ENCODE results near the gene R3HCC1L. TPM values are rescaled to one million over a fixed set of nuclear protein-coding genes. Genes with fewer than 3 reads are reported as not detected.

Gene R3HCC1L
- total and polyA plus RNA-seq, 10 of the 15 experiments (the other 5 are each of a cell fraction or from before 2014, with no cell fraction given), result 11.3 to 20.3 (median 15.3) TPM

DNA sequence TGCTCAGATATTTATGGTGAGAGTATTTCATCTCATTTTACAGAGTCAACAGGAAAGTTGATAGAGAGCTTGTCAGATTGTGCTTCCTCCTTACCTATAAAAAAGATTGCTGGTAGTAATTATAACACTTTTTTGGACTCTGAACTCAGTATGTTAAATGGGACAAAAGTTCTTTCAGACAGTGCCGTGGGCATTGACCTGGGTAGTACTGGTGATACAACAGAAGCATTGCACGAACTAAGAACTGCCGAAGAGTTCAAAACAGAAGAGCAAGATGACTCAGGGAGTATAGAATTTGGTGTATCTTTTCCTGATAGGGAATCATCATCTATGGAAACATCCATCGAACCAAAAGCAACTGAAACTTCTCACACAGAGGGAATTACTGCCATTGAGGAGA is 75.0 kb downstream of the R3HCC1L start:
- 38% methylated on average over 4 of the region's 4 CpGs for WGBS (ENCODE audit: insufficient coverage, insufficient replicate concordance, low lambda C conversion rate, missing lambda C conversion rate)
- Histone ChIP-seq H3K9ac (ENCODE audit: control insufficient read depth, insufficient read depth, low read length) (no peak overlapping the region), H3K4me3 (no peak overlapping the region), H3K4me1 (ENCODE audit: control insufficient read depth, insufficient read depth, low read length) (no peaks in the 10 kb centered on the region), H2AFZ (ENCODE audit: control insufficient read depth, low read depth, low read length) (no peak overlapping the region), H3K9me3 (replicated peaks; ENCODE audit: control insufficient read depth, insufficient read depth, low read length) (no peaks in the 10 kb centered on the region), H3K27ac (ENCODE audit: control insufficient read depth, insufficient read depth) (no peak overlapping the region), H3K36me3 (ENCODE audit: control insufficient read depth in 2 of 2, insufficient read depth in 2 of 2, low read length in 1 of 2) (peaks cover 0 to 17% of the 10 kb centered on the region in 2 experiments; a peak in 2 of 4 replicates), H3K4me2 (ENCODE audit: control insufficient read depth, insufficient read depth) (no peak overlapping the region), H3K27me3 (replicated peaks in 1 of 2; ENCODE audit: control insufficient read depth in 2 of 2, insufficient read depth in 2 of 2, low read length in 1 of 2) (no peaks in the 10 kb centered on the region), H4K20me1 (ENCODE audit: control insufficient read depth, insufficient read depth) (no peaks in the 10 kb centered on the region), H3K79me2 (ENCODE audit: control insufficient read depth, insufficient read depth, low read length) (no peaks in the 10 kb centered on the region; the same call in 1 of the 2 replicates)
- SMC1A ChIA-PET (ENCODE audit: uncharacterized antibody, unreplicated experiment), result interaction anchor here (0.9 kb wide), 1 partner anchor 42 kb away, joined by 3 read pairs; no protein-coding TSS in a partner anchor
- RAD21 ChIA-PET (ENCODE audit: unreplicated experiment), result no interaction called here
- in situ Hi-C loops (cut with MboI), result no loop called here
- no peak for FAIRE-seq
- no peak for ATAC-seq
- no peak for DNase-seq (ENCODE audit: low read depth, low spot score)
- POLR2A ChIA-PET, result no interaction called here
- BruUV-seq (replicated peaks), result no TSS peak
- intact Hi-C loops (cut with micrococcal nuclease; ENCODE audit: unreplicated experiment), result no loop called here
- CTCF ChIA-PET, result no interaction called here
- no peak for TF ChIP-seq SREBF1 (IDR thresholded peaks at IDR 0.05; ENCODE audit: low read length)
- no peak for TF ChIP-seq USF2 (IDR thresholded peaks at IDR 0.05; ENCODE audit: borderline replicate concordance, low read depth, low read length)
- TF ChIP-seq RFX5 (IDR thresholded peaks at IDR 0.05; ENCODE audit: low read depth, low read length), result no peak
- TF ChIP-seq, protein P1, sequence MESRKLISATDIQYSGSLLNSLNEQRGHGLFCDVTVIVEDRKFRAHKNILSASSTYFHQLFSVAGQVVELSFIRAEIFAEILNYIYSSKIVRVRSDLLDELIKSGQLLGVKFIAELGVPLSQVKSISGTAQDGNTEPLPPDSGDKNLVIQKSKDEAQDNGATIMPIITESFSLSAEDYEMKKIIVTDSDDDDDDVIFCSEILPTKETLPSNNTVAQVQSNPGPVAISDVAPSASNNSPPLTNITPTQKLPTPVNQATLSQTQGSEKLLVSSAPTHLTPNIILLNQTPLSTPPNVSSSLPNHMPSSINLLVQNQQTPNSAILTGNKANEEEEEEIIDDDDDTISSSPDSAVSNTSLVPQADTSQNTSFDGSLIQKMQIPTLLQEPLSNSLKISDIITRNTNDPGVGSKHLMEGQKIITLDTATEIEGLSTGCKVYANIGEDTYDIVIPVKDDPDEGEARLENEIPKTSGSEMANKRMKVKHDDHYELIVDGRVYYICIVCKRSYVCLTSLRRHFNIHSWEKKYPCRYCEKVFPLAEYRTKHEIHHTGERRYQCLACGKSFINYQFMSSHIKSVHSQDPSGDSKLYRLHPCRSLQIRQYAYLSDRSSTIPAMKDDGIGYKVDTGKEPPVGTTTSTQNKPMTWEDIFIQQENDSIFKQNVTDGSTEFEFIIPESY (IDR thresholded peaks at IDR 0.05), result no peak
- TF ChIP-seq BRCA1 (IDR thresholded peaks at IDR 0.05; ENCODE audit: low read depth, low read length), result no peak
- no peak for TF ChIP-seq ESRRA (IDR thresholded peaks at IDR 0.05; ENCODE audit: low read length)
- TF ChIP-seq STAT1 (conservative IDR thresholded peaks at IDR 0.05), result no peak
- no peak for TF ChIP-seq MLLT1 (IDR thresholded peaks at IDR 0.05)
- TF ChIP-seq MEF2A (IDR thresholded peaks at IDR 0.05; ENCODE audit: insufficient read depth, low read depth, low read length), result no peak
- TF ChIP-seq LARP7 (IDR thresholded peaks at IDR 0.05), result no peak
- TF ChIP-seq CBX5 (IDR thresholded peaks at IDR 0.05; ENCODE audit: low read depth), result no peak
- TF ChIP-seq PAX8 (IDR thresholded peaks at IDR 0.05), result no peak
- TF ChIP-seq, protein P2, sequence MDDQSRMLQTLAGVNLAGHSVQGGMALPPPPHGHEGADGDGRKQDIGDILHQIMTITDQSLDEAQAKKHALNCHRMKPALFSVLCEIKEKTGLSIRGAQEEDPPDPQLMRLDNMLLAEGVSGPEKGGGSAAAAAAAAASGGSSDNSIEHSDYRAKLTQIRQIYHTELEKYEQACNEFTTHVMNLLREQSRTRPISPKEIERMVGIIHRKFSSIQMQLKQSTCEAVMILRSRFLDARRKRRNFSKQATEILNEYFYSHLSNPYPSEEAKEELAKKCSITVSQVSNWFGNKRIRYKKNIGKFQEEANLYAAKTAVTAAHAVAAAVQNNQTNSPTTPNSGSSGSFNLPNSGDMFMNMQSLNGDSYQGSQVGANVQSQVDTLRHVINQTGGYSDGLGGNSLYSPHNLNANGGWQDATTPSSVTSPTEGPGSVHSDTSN (IDR thresholded peaks at IDR 0.05; ENCODE audit: insufficient replicate concordance, low read depth, low read length), result no peak
- TF ChIP-seq FOS (IDR thresholded peaks at IDR 0.05; ENCODE audit: borderline replicate concordance, extremely low read depth, insufficient read length), result no peak
- no peak for TF ChIP-seq HDAC2 (IDR thresholded peaks at IDR 0.05)
- TF ChIP-seq, protein P3, sequence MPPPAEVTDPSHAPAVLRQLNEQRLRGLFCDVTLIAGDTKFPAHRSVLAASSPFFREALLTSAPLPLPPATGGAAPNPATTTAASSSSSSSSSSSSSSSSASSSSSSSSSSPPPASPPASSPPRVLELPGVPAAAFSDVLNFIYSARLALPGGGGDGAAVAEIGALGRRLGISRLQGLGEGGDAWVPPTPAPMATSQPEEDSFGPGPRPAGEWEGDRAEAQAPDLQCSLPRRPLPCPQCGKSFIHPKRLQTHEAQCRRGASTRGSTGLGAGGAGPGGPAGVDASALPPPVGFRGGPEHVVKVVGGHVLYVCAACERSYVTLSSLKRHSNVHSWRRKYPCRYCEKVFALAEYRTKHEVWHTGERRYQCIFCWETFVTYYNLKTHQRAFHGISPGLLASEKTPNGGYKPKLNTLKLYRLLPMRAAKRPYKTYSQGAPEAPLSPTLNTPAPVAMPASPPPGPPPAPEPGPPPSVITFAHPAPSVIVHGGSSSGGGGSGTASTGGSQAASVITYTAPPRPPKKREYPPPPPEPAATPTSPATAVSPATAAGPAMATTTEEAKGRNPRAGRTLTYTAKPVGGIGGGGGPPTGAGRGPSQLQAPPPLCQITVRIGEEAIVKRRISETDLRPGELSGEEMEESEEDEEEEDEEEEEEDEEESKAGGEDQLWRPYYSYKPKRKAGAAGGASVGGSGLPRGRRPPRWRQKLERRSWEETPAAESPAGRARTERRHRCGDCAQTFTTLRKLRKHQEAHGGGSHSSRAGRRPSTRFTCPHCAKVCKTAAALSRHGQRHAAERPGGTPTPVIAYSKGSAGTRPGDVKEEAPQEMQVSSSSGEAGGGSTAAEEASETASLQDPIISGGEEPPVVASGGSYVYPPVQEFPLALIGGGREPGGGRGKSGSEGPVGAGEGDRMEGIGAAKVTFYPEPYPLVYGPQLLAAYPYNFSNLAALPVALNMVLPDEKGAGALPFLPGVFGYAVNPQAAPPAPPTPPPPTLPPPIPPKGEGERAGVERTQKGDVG (CRISPR knock-in tag; IDR thresholded peaks at IDR 0.05), result no peak
- no peak for TF ChIP-seq SPI1 (IDR thresholded peaks at IDR 0.05; ENCODE audit: borderline replicate concordance, insufficient read depth, low read depth, low read length)
- no peak for TF ChIP-seq TBL1XR1 (IDR thresholded peaks at IDR 0.05; ENCODE audit: low read depth, low read length)
